ENCODE data around the gene KCNA10. TPM values are rescaled to one million over a fixed set of nuclear protein-coding genes. Genes with fewer than 3 reads are reported as not detected.
A peak's percentile ranks its signal among the peaks of the same experiment; 100 is the strongest.

Gene KCNA10
- total RNA-seq, 2 donors from 2014 or later: not detected

GRCh38 chr1:110477041-110477440 is 41.9 kb downstream of the KCNA10 start:
- Histone ChIP-seq H3K4me1 (replicated peaks) (no peaks in the 10 kb centered on the region), H3K27ac (no peak overlapping the region), H3K27me3 (replicated peaks; ENCODE audit: insufficient read depth) (no peaks in the 10 kb centered on the region), H3K9me3 (no peaks in the 10 kb centered on the region), H3K4me3 (no peak overlapping the region), H3K36me3 (no peaks in the 10 kb centered on the region)
- no peak for DNase-seq (ENCODE audit: low spot score)
- peak; percentile 39 for TF ChIP-seq POLR2AphosphoS5 (IDR thresholded peaks at IDR 0.05)
- TF ChIP-seq CTCF (IDR thresholded peaks at IDR 0.05): no peak
- intact Hi-C loops (cut with DNase I): no loop called here
- 71% methylated on average over 2 of the region's 2 CpGs for WGBS

DNA sequence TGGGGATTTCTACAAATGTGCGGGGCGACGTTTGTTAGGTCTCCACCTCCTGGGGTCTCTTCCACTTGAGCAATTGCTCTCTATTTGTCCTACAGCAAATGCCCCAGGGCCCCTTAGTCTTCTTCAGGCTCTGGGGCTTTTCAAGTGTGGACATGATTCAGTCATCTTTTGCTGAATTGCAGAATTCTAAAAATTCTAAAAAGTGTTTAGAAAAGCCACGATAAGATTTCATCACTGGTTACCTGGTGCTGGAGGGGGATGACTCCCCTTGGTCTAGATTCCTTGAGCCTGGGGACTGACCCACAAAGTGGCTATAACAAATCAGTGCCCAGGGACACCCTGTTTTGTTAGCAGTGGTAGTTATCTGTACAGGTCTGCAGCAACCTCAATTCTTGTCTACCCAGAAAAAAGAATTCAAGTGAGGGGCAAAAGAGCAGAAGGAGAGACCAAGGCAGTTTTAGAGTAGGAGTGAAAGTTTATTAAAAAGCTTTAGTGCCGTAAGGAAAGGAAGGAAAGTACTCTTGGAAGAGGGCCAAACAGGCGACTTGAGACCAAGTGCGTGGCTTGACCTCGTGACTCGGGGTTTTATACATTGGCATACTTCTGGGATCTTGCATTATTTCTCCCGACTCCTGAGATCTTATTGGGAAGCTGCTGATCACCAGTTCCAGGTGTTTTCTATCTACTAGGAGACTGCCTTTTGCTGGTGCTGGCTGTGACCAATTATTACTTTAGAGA is 42.8 kb downstream of the KCNA10 start:
- 37% methylated on average over 10 of the region's 10 CpGs for WGBS
- Histone ChIP-seq H3K9me3 (no peaks in the 10 kb centered on the region), H3K27ac (no peak overlapping the region), H3K27me3 (replicated peaks; ENCODE audit: insufficient read depth) (no peaks in the 10 kb centered on the region), H3K36me3 (no peaks in the 10 kb centered on the region), H3K4me3 (no peak overlapping the region), H3K4me1 (replicated peaks) (no peaks in the 10 kb centered on the region)
- TF ChIP-seq CTCF (IDR thresholded peaks at IDR 0.05) (no peak), POLR2A (IDR thresholded peaks at IDR 0.05) (no peak), POLR2AphosphoS5 (IDR thresholded peaks at IDR 0.05) (no peak)
- intact Hi-C loops (cut with DNase I): no loop called here
- no peak for DNase-seq (ENCODE audit: low spot score)

DNA sequence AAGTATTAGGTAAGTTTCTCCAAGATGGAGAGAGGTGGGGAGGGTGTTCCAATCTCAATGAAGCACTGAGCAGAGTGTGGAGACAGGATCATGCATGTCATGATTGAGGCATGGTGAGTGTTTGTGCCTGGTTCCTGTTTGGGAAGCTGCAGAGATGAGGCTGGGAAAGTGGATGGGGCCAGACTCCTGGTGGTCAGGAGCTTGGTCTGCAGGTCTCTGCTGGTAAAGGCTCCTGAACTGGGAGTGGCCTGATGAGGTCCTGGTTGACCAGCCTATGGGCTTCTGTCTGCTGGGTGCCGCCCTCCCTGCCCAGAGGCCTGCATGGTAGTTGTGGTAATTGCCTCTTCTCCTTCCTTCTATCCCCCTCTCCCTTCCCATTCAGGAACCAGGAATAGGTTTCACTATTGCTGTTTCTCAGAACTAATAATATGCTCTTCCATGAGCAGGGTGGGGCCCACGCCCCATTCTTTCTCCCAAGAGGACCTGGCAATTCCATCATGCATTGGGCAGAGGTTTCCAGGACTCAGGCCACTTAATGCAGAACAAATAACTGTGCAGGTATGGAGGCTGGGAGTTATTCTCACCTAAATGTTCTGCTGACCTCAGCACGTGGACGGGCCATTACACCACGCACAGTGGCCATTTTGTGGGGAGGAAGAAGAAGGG is 43.5 kb downstream of the KCNA10 start:
- Histone ChIP-seq H3K27ac (no peak overlapping the region), H3K9me3 (no peaks in the 10 kb centered on the region), H3K36me3 (no peaks in the 10 kb centered on the region), H3K4me1 (replicated peaks) (no peaks in the 10 kb centered on the region), H3K4me3 (no peak overlapping the region), H3K27me3 (replicated peaks; ENCODE audit: insufficient read depth) (no peaks in the 10 kb centered on the region)
- intact Hi-C loops (cut with DNase I): no loop called here
- 90% methylated on average over 5 of the region's 5 CpGs for WGBS
- TF ChIP-seq POLR2A (IDR thresholded peaks at IDR 0.05) (no peak), CTCF (IDR thresholded peaks at IDR 0.05) (no peak), POLR2AphosphoS5 (IDR thresholded peaks at IDR 0.05) (no peak)
- DNase-seq (ENCODE audit: low spot score): no peak

DNA sequence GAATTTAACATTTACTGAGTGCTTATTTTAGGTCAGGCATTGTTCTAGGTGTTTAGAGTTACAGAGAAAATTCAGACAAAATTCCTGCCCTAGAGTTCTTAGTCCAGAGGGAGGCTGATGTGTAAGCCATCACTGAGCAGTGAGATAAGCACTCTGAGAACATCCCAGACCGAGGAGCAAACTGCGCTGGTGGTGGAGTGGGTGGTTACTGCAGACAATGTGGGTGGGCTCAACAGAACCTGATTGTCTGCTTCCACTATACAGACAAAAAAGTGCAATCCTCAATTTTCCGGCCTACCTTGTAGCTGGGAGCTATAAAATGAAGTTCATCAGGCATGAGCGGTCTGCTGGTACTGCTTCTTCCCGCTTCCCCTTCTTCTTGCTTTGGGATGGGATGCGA is 44.5 kb downstream of the KCNA10 start:
- WGBS: 90% methylated on average over 6 of the region's 6 CpGs
- Histone ChIP-seq H3K36me3 (no peaks in the 10 kb centered on the region), H3K4me3 (no peak overlapping the region), H3K27ac (no peak overlapping the region), H3K4me1 (replicated peaks) (no peaks in the 10 kb centered on the region), H3K9me3 (no peaks in the 10 kb centered on the region), H3K27me3 (replicated peaks; ENCODE audit: insufficient read depth) (no peaks in the 10 kb centered on the region)
- no peak for DNase-seq (ENCODE audit: low spot score)
- no peak for TF ChIP-seq POLR2A (IDR thresholded peaks at IDR 0.05)
- TF ChIP-seq CTCF (IDR thresholded peaks at IDR 0.05): no peak
- no peak for TF ChIP-seq POLR2AphosphoS5 (IDR thresholded peaks at IDR 0.05)
- intact Hi-C loops (cut with DNase I): no loop called here

- DNase-seq (ENCODE audit: low spot score): no peak
- H3K4me3 ChIP-seq: no peak overlapping the region
- TF ChIP-seq POLR2AphosphoS5 (IDR thresholded peaks at IDR 0.05) (no peak), POLR2A (IDR thresholded peaks at IDR 0.05) (no peak), CTCF (IDR thresholded peaks at IDR 0.05) (no peak)
- no peaks in the 10 kb centered on the region for H3K36me3 ChIP-seq
- WGBS: 79% methylated on average over 10 of the region's 10 CpGs
- H3K9me3 ChIP-seq: no peaks in the 10 kb centered on the region
- no peak overlapping the region for H3K27ac ChIP-seq
- H3K27me3 ChIP-seq (replicated peaks; ENCODE audit: insufficient read depth): no peaks in the 10 kb centered on the region
- no peaks in the 10 kb centered on the region for H3K4me1 ChIP-seq (replicated peaks)
- intact Hi-C loops (cut with DNase I): no loop called here
Observed at GRCh38 chr1:110472546-110472945, 46.4 kb downstream of the KCNA10 start.

Measured in prostate gland (tissue), 2 donors.